22Rv1 (cell line): ENCODE data around the gene BCL3.

ENCODE experiments used
- ZFX ChIP-seq: fragments of 450-650 bp; IDR thresholded peaks from 2 replicates; pipeline ENCODE4 v1.6.1; 2017; ENCODE audit warnings: antibody characterized with exemption, borderline replicate concordance
- TF ChIP-seq, protein P1 (sequence below): fragments of 450-650 bp; IDR thresholded peaks from 2 replicates; pipeline ENCODE4 v1.5.1; 2017; ENCODE audit warnings: mild to moderate bottlenecking

DNA sequence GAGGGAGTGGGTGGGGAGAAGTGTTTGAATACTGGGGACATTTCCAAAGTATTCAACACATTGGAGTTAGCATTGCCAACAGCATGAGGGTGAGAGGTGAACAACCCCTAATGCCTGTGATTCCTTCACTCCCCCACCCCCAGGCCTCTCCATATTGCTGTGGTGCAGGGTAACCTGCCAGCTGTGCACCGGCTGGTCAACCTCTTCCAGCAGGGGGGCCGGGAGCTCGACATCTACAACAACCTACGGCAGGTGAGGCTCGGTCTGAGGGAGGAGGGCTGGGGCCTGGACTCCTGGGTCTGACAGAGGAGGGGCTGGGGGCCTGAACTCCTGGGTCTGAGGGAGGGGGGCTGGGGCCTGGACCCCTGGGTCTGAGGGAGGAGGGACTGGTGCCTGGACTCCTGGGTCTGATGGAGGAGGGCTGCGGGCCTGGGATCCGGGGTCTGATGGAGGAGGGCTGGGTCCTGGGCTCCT, 7.6 kb downstream of the BCL3 start:
- TF ChIP-seq, protein P1, sequence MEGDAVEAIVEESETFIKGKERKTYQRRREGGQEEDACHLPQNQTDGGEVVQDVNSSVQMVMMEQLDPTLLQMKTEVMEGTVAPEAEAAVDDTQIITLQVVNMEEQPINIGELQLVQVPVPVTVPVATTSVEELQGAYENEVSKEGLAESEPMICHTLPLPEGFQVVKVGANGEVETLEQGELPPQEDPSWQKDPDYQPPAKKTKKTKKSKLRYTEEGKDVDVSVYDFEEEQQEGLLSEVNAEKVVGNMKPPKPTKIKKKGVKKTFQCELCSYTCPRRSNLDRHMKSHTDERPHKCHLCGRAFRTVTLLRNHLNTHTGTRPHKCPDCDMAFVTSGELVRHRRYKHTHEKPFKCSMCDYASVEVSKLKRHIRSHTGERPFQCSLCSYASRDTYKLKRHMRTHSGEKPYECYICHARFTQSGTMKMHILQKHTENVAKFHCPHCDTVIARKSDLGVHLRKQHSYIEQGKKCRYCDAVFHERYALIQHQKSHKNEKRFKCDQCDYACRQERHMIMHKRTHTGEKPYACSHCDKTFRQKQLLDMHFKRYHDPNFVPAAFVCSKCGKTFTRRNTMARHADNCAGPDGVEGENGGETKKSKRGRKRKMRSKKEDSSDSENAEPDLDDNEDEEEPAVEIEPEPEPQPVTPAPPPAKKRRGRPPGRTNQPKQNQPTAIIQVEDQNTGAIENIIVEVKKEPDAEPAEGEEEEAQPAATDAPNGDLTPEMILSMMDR: no peak
- TF ChIP-seq ZFX: no peak
